GM12801 (cell line): ENCODE measurements around the gene CYP46A1.

Experiments used
- CTCF ChIP-seq: IDR thresholded peaks from one replicate; pipeline ENCODE4 v1.5.1; 2011; ENCODE audit warnings: control low read depth; ENCODE audit not compliant: insufficient read length; ENCODE audit errors: extremely low read depth

Gene CYP46A1

GRCh38 chr14:99644723-99645544 lies 39.2 kb upstream of the CYP46A1 start, which contains the start of gene HHIPL1:
TSS of gene HHIPL1 (plus strand) at chr14:99645129. CDS start at chr14:99645208, 79 bp downstream.
- TF ChIP-seq CTCF = no peak

GRCh38 chr14:99645545-99646505 lies 38.3 kb upstream of the CYP46A1 start:
- no peak for TF ChIP-seq CTCF

GRCh38 chr14:99647411-99647810 lies 36.7 kb upstream of the CYP46A1 start:
- no peak for TF ChIP-seq CTCF

- no peak for TF ChIP-seq CTCF
Measured at GRCh38 chr14:99648027-99648784, 35.9 kb upstream of the CYP46A1 start.

GRCh38 chr14:99649219-99649618 lies 34.9 kb upstream of the CYP46A1 start:
- no peak for TF ChIP-seq CTCF

GRCh38 chr14:99649643-99650042 lies 34.5 kb upstream of the CYP46A1 start:
- TF ChIP-seq CTCF = no peak
